ENCODE data around the gene SLCO2A1.
A peak's percentile ranks its signal among the peaks of the same experiment; 100 is the strongest.

The SLCO2A1 gene

DNA sequence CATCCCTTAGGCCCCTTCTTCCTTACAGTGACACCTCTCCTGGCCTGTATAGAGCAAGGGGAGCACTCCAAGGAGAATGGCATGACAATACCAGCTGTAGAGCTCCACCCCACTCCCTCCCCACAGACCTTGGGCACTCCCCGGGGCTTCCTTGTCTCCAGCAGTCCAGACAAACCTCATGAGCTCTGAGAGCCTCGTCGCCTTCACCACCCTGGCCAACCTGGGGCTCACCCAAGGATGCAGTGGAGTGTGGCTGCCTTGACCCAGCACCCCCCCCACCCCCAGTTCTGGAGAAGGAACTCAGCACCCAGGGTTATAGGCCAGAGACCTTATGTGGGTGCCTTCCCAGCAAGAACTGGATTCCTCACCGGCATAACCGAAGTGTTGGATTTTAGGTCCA lies 7.4 kb upstream of the SLCO2A1 start:
- Mint-ChIP-seq H3K4me1 (no peaks in the 10 kb centered on the region), H3K9me3 (no peaks in the 10 kb centered on the region), H3K4me3 (no peak overlapping the region), H3K36me3 (ENCODE audit: insufficient read depth) (no peaks in the 10 kb centered on the region), H3K27ac (ENCODE audit: low read depth) (no peak overlapping the region), H3K27me3 (peaks cover 43% of the 10 kb centered on the region)
- ATAC-seq (replicated peaks; ENCODE audit: extremely low read depth, poor library complexity, severe bottlenecking): no peak
- DNase-seq (ENCODE audit: low spot score in 2 of 2): no peak

DNA sequence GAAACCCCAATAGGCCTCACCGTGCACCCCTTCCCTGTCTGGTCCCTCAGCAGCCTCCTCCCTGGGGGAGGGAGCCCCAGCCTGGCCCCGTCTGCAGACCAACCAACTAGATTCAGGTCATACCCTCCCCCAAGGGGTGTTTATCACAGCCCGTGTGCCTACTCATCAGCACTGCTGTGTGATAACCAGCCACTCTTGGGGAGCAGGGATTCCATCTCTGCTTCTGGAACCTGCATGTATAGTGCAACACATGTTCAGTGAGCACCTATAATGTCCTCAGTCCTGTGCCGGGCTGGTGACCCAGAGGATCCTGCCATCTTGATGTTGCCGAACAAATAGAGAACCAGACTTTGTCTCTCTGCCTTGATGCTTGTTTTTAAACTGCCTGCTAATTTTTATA lies 6.6 kb upstream of the SLCO2A1 start:
- DNase-seq (ENCODE audit: low spot score in 2 of 2) (no peak), ATAC-seq (replicated peaks; ENCODE audit: extremely low read depth, poor library complexity, severe bottlenecking) (no peak)
- Mint-ChIP-seq H3K4me1 (no peaks in the 10 kb centered on the region), H3K9me3 (no peaks in the 10 kb centered on the region), H3K36me3 (ENCODE audit: insufficient read depth) (no peaks in the 10 kb centered on the region), H3K4me3 (no peak overlapping the region), H3K27me3 (peaks cover 44% of the 10 kb centered on the region), H3K27ac (ENCODE audit: low read depth) (no peak overlapping the region)

DNA sequence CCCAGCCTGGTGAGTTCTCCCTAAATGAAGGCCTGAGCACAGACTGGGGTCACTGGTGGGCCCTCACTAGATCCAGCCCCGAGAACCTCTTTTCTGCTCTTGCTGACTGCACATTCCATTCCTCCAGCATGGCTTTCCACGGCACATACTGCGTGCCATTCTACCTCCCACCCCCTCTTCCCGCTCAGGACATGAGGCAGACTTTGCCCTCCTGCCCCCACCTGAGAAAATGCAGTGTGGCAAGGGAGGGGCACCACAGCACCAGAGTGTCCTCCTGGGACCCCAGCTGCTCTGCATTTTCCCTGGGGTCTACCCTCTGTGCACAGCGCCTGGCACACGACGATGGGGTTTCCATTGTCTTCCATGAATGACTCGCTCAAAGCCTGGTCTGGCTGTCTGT lies 6.1 kb upstream of the SLCO2A1 start:
- Mint-ChIP-seq H3K4me1 (no peaks in the 10 kb centered on the region), H3K36me3 (ENCODE audit: insufficient read depth) (no peaks in the 10 kb centered on the region), H3K27me3 (peaks cover 49% of the 10 kb centered on the region), H3K4me3 (no peak overlapping the region), H3K9me3 (no peaks in the 10 kb centered on the region), H3K27ac (ENCODE audit: low read depth) (no peak overlapping the region)
- DNase-seq (ENCODE audit: low spot score in 2 of 2) (no peak), ATAC-seq (replicated peaks; ENCODE audit: extremely low read depth, poor library complexity, severe bottlenecking) (no peak)

GRCh38 chr3:134034005-134034785 lies 4.5 kb upstream of the SLCO2A1 start:
- Mint-ChIP-seq H3K9me3 (no peaks in the 10 kb centered on the region), H3K4me1 (no peaks in the 10 kb centered on the region), H3K36me3 (ENCODE audit: insufficient read depth) (peaks cover 2% of the 10 kb centered on the region), H3K27ac (ENCODE audit: low read depth) (no peak overlapping the region), H3K4me3 (no peak overlapping the region), H3K27me3 (peaks cover 55% of the 10 kb centered on the region)
- DNase-seq (ENCODE audit: low spot score in 2 of 2) (no peak), ATAC-seq (replicated peaks; ENCODE audit: extremely low read depth, poor library complexity, severe bottlenecking) (no peak)

GRCh38 chr3:134033315-134033996 lies 3.7 kb upstream of the SLCO2A1 start:
- peaks cover 55% of the 10 kb centered on the region for H3K27me3 Mint-ChIP-seq
- no peak for DNase-seq (ENCODE audit: low spot score in 2 of 2)
- H3K4me1 Mint-ChIP-seq: no peaks in the 10 kb centered on the region
- no peak overlapping the region for H3K27ac Mint-ChIP-seq (ENCODE audit: low read depth)
- ATAC-seq (replicated peaks; ENCODE audit: extremely low read depth, poor library complexity, severe bottlenecking): no peak
- H3K36me3 Mint-ChIP-seq (ENCODE audit: insufficient read depth): peaks cover 2% of the 10 kb centered on the region
- no peak overlapping the region for H3K4me3 Mint-ChIP-seq
- no peaks in the 10 kb centered on the region for H3K9me3 Mint-ChIP-seq

DNA sequence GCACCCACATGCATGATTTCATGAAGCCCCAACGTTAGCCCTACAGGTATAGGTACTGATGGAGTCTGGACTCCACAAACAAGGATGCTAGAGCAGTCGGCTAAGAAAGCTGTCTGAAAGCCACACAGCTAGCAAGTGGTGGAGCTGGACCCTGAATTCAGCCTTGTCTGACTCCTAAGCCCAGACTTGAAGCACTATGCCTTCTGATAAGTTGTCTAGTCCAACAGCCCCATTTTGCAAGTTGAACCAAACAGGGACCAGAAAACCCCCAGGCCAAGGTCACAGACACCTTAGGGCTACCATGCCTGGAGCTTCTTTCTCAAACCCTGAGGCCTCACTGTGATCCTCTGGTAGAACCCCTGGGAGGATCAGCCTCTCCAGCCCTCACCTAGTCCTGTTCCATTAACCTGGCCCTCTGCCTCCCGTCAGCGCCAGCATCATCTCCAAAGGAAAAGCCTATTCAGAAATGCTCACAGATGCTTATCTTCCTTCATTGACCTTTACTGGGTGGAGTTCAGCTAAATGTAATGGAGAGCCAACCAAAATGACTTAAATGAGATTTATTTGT lies 1.7 kb upstream of the SLCO2A1 start:
- no peaks in the 10 kb centered on the region for H3K4me1 Mint-ChIP-seq
- DNase-seq (ENCODE audit: low spot score in 2 of 2): no peak
- no peak for ATAC-seq (replicated peaks; ENCODE audit: extremely low read depth, poor library complexity, severe bottlenecking)
- H3K27me3 Mint-ChIP-seq: peaks cover 63% of the 10 kb centered on the region
- no peaks in the 10 kb centered on the region for H3K9me3 Mint-ChIP-seq
- H3K27ac Mint-ChIP-seq (ENCODE audit: low read depth): no peak overlapping the region
- H3K36me3 Mint-ChIP-seq (ENCODE audit: insufficient read depth): peaks cover 2% of the 10 kb centered on the region
- H3K4me3 Mint-ChIP-seq: no peak overlapping the region

DNA sequence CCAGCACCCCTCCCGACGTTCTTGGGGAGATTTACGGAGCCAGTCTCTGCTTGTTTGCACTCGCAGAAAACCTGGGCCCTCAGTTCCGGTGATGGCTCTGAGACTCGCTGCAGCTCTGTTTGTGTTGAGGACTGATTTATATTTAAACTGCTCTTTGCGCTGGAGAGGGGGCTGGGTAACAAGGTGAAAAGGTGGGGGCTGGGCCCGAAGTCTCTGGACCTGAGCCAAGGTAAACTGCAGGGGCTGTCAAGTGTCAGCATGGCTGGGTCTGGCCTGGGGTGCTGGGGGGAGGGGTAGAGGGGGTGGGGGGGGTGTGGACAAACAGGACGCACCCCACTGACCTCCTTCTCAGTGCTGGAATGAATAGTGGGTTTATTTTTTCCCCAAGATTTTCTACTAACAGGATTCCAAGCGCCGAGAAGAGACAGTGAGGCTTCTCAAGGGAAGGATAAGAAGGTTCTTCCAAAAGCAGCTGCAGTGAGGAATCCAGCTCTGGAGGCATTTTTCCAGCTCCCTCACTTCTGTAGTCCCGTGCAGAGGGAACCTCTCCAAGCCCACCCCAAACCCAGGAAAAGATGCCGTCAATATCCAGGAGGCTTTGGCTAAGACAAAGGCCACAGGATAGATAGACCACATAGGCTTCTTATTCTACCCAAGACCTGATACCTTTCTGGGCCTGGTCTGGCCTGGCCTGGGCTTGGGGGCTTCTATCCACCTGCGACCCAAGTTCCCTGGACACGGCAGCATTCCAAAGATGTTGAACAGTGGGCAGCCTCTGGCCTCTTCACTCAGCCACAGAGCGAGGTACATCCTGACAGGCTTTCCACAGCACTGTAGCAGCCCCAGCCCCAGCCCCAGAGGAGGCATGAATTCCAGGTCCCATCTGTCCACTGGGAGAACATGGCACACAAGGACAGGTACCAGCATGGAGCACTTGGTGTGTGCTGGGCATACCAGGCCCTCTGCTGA lies 938 bp upstream of the SLCO2A1 start:
- Mint-ChIP-seq H3K4me3 (no peak overlapping the region), H3K36me3 (ENCODE audit: insufficient read depth) (peaks cover 2% of the 10 kb centered on the region), H3K27ac (ENCODE audit: low read depth) (no peak overlapping the region), H3K4me1 (no peaks in the 10 kb centered on the region), H3K27me3 (peaks cover 63% of the 10 kb centered on the region), H3K9me3 (no peaks in the 10 kb centered on the region)
- ATAC-seq (replicated peaks; ENCODE audit: extremely low read depth, poor library complexity, severe bottlenecking) (no peak), DNase-seq (ENCODE audit: low spot score in 2 of 2) (no peak)

DNA sequence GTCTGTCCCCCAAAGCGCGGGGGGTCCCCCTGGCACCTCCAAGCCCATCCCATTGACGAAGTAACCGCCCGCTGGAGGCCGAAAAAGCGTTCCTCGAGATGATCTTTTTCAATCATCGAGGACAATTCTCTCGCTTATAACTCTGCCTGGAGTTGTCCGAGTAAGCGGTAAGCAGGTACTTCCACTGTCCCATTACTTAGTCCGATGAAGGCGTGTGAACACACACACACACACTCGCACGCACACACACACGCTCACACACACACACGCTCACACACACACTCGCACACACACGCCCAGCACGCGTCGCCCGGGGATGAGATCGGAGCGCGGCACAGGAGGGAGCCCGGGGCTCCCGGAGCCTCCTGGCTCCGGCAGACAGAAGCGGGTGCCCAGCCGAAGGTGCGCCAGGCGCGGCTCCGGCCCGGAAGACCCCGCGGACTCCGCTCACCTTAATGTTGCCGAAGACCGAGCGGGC lies 430 bp downstream of the SLCO2A1 start:
- H3K4me1 Mint-ChIP-seq: no peaks in the 10 kb centered on the region
- H3K27me3 Mint-ChIP-seq: peaks cover 63% of the 10 kb centered on the region
- DNase-seq (ENCODE audit: low spot score in 2 of 2): no peak
- peaks cover 2% of the 10 kb centered on the region for H3K36me3 Mint-ChIP-seq (ENCODE audit: insufficient read depth)
- no peak for ATAC-seq (replicated peaks; ENCODE audit: extremely low read depth, poor library complexity, severe bottlenecking)
- no peak overlapping the region for H3K27ac Mint-ChIP-seq (ENCODE audit: low read depth)
- no peaks in the 10 kb centered on the region for H3K9me3 Mint-ChIP-seq
- peak overlapping the region; percentile 43 for H3K4me3 Mint-ChIP-seq

- Mint-ChIP-seq H3K4me1 (no peaks in the 10 kb centered on the region), H3K27me3 (peaks cover 61% of the 10 kb centered on the region), H3K9me3 (no peaks in the 10 kb centered on the region), H3K27ac (ENCODE audit: low read depth) (no peak overlapping the region), H3K4me3 (peak overlapping the region; percentile 43), H3K36me3 (ENCODE audit: insufficient read depth) (peaks cover 2% of the 10 kb centered on the region)
- DNase-seq (ENCODE audit: low spot score in 2 of 2) (no peak), ATAC-seq (replicated peaks; ENCODE audit: extremely low read depth, poor library complexity, severe bottlenecking) (no peak)
Observed at GRCh38 chr3:134028486-134029255, 1.1 kb downstream of the SLCO2A1 start.

GRCh38 chr3:134027631-134028030 lies 2.1 kb downstream of the SLCO2A1 start:
- peaks cover 2% of the 10 kb centered on the region for H3K36me3 Mint-ChIP-seq (ENCODE audit: insufficient read depth)
- no peaks in the 10 kb centered on the region for H3K4me1 Mint-ChIP-seq
- no peak overlapping the region for H3K4me3 Mint-ChIP-seq
- ATAC-seq (replicated peaks; ENCODE audit: extremely low read depth, poor library complexity, severe bottlenecking): no peak
- DNase-seq (ENCODE audit: low spot score in 2 of 2): no peak
- no peaks in the 10 kb centered on the region for H3K9me3 Mint-ChIP-seq
- H3K27ac Mint-ChIP-seq (ENCODE audit: low read depth): no peak overlapping the region
- H3K27me3 Mint-ChIP-seq: peaks cover 51% of the 10 kb centered on the region

GRCh38 chr3:134020135-134020680 lies 9.5 kb downstream of the SLCO2A1 start:
- H3K4me1 Mint-ChIP-seq: no peaks in the 10 kb centered on the region
- H3K4me3 Mint-ChIP-seq: no peak overlapping the region
- H3K27me3 Mint-ChIP-seq: peaks cover 14% of the 10 kb centered on the region
- ATAC-seq (replicated peaks; ENCODE audit: extremely low read depth, poor library complexity, severe bottlenecking) (no peak), DNase-seq (ENCODE audit: low spot score in 2 of 2) (no peak)
- H3K36me3 Mint-ChIP-seq (ENCODE audit: insufficient read depth): peaks cover 1% of the 10 kb centered on the region
- no peaks in the 10 kb centered on the region for H3K9me3 Mint-ChIP-seq
- no peak overlapping the region for H3K27ac Mint-ChIP-seq (ENCODE audit: low read depth)

All from central memory CD8-positive, alpha-beta T cell (primary cell).